Inferior parietal cortex (tissue), 1 donor: ENCODE results near the gene KIAA1217.

ENCODE experiments used
- DNase-seq: peaks from one replicate; pipeline ENCODE4 v3.0.0-alpha.2; 2016; ENCODE audit errors: extremely low spot score

Gene KIAA1217

GRCh38 chr10:24207781-24208611, 942 bp upstream of the KIAA1217 start:
- no peak for DNase-seq

- no peak for DNase-seq
Observed at GRCh38 chr10:24209432-24209771, 464 bp downstream of the KIAA1217 start.

- no peak for DNase-seq
Observed at GRCh38 chr10:24209946-24210491, 1.1 kb downstream of the KIAA1217 start.

GRCh38 chr10:24210501-24210900, 1.6 kb downstream of the KIAA1217 start:
- no peak for DNase-seq

GRCh38 chr10:24213266-24213665, 4.3 kb downstream of the KIAA1217 start:
- DNase-seq: no peak

GRCh38 chr10:24213881-24214280, 4.9 kb downstream of the KIAA1217 start:
- no peak for DNase-seq

- no peak for DNase-seq
Observed at GRCh38 chr10:24214762-24215161, 5.8 kb downstream of the KIAA1217 start.

- no peak for DNase-seq
Observed at GRCh38 chr10:24215196-24215595, 6.3 kb downstream of the KIAA1217 start.

GRCh38 chr10:24215603-24216002, 6.7 kb downstream of the KIAA1217 start:
- no peak for DNase-seq

GRCh38 chr10:24219963-24220362, 11.0 kb downstream of the KIAA1217 start:
- no peak for DNase-seq

- DNase-seq: no peak
Observed at GRCh38 chr10:24223341-24223740, 14.4 kb downstream of the KIAA1217 start.

GRCh38 chr10:24223953-24224352, 15.0 kb downstream of the KIAA1217 start:
- no peak for DNase-seq

GRCh38 chr10:24228642-24229041, 19.7 kb downstream of the KIAA1217 start:
- no peak for DNase-seq

- no peak for DNase-seq
Observed at GRCh38 chr10:24229909-24230308, 21.0 kb downstream of the KIAA1217 start.

GRCh38 chr10:24231200-24231599, 22.3 kb downstream of the KIAA1217 start:
- no peak for DNase-seq

GRCh38 chr10:24234784-24235183, 25.8 kb downstream of the KIAA1217 start:
- no peak for DNase-seq

GRCh38 chr10:24235471-24235870, 26.5 kb downstream of the KIAA1217 start:
- no peak for DNase-seq

GRCh38 chr10:24237801-24238395, 29.0 kb downstream of the KIAA1217 start:
- no peak for DNase-seq

- DNase-seq: no peak
Observed at GRCh38 chr10:24238519-24239247, 29.7 kb downstream of the KIAA1217 start.

- no peak for DNase-seq
Observed at GRCh38 chr10:24239289-24240040, 30.5 kb downstream of the KIAA1217 start.

GRCh38 chr10:24240041-24240751, 31.3 kb downstream of the KIAA1217 start:
- no peak for DNase-seq
